ENCODE measurements around the gene SLC35F5. TPM values are rescaled to one million over a fixed set of nuclear protein-coding genes. Genes with fewer than 3 reads are reported as not detected.

SLC35F5 gene
- polyA plus RNA-seq, 2 of the 4 experiments (the other 2 are of a cell fraction), result 45.6 to 86.6 TPM

GRCh38 chr2:113769555-113769954 lies 13.1 kb upstream of the SLC35F5 start:
- no peak for FAIRE-seq
- H3K4me3 ChIP-seq, result no peak overlapping the region
- DNase-seq (ENCODE audit: low read depth in 1 of 2, low spot score in 1 of 2), result no peak
- ATAC-seq, result no peak
- ChIA-PET CTCF (interaction anchor here (1.4 kb wide), 1 partner anchor 13 kb away, joined by 3 read pairs; the partner anchor contains the start of gene SLC35F5), POLR2A (interaction anchor here (1.1 kb wide), 1 partner anchor 13 kb away, joined by 5 read pairs; the partner anchor contains the start of gene SLC35F5)
- 100% methylated on average over 3 of the region's 3 CpGs for WGBS (ENCODE audit: missing lambda C conversion rate)
- no peak overlapping the region for H3K4me2 ChIP-seq
- no peaks in the 10 kb centered on the region for H3K4me1 ChIP-seq
- peaks cover 2% of the 10 kb centered on the region; the same call in 2 of the 3 replicates for H3K9me3 ChIP-seq
- no peak for TF ChIP-seq POLR2A (IDR thresholded peaks at IDR 0.05; ENCODE audit: low read length)
- no peak for TF ChIP-seq TFCP2L1 (CRISPR knock-in tag; IDR thresholded peaks at IDR 0.05)
- no peak for TF ChIP-seq EP300 (IDR thresholded peaks at IDR 0.05)
- TF ChIP-seq, protein P1, sequence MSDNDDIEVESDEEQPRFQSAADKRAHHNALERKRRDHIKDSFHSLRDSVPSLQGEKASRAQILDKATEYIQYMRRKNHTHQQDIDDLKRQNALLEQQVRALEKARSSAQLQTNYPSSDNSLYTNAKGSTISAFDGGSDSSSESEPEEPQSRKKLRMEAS (IDR thresholded peaks at IDR 0.05), result no peak
- no peak for TF ChIP-seq JUN (IDR thresholded peaks at IDR 0.05)
- no peak for TF ChIP-seq RNF2 (IDR thresholded peaks at IDR 0.05; ENCODE audit: borderline replicate concordance, low read depth)
- no peak for TF ChIP-seq ZFP36 (IDR thresholded peaks at IDR 0.05; ENCODE audit: borderline replicate concordance, partially characterized antibody)
- no peak for TF ChIP-seq CHD4 (IDR thresholded peaks at IDR 0.05; ENCODE audit: borderline replicate concordance)
- no peak for TF ChIP-seq FOXS1 (CRISPR knock-in tag; IDR thresholded peaks at IDR 0.05)
- TF ChIP-seq, protein P2, sequence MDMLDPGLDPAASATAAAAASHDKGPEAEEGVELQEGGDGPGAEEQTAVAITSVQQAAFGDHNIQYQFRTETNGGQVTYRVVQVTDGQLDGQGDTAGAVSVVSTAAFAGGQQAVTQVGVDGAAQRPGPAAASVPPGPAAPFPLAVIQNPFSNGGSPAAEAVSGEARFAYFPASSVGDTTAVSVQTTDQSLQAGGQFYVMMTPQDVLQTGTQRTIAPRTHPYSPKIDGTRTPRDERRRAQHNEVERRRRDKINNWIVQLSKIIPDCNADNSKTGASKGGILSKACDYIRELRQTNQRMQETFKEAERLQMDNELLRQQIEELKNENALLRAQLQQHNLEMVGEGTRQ (IDR thresholded peaks at IDR 0.05), result no peak
- no peak for TF ChIP-seq NPAS2 (CRISPR knock-in tag; IDR thresholded peaks at IDR 0.05; ENCODE audit: borderline replicate concordance)
- no peak overlapping the region for H3K27ac ChIP-seq

GRCh38 chr2:113768770-113769169 lies 12.3 kb upstream of the SLC35F5 start:
- no peaks in the 10 kb centered on the region for H3K4me1 ChIP-seq
- TF ChIP-seq FOSB (CRISPR knock-in tag; IDR thresholded peaks at IDR 0.05) (no peak), JUN (IDR thresholded peaks at IDR 0.05) (no peak), BCL3 (IDR thresholded peaks at IDR 0.05) (no peak)
- TF ChIP-seq, protein P2 (IDR thresholded peaks at IDR 0.05), result no peak
- TF ChIP-seq, protein P3, sequence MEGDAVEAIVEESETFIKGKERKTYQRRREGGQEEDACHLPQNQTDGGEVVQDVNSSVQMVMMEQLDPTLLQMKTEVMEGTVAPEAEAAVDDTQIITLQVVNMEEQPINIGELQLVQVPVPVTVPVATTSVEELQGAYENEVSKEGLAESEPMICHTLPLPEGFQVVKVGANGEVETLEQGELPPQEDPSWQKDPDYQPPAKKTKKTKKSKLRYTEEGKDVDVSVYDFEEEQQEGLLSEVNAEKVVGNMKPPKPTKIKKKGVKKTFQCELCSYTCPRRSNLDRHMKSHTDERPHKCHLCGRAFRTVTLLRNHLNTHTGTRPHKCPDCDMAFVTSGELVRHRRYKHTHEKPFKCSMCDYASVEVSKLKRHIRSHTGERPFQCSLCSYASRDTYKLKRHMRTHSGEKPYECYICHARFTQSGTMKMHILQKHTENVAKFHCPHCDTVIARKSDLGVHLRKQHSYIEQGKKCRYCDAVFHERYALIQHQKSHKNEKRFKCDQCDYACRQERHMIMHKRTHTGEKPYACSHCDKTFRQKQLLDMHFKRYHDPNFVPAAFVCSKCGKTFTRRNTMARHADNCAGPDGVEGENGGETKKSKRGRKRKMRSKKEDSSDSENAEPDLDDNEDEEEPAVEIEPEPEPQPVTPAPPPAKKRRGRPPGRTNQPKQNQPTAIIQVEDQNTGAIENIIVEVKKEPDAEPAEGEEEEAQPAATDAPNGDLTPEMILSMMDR (IDR thresholded peaks at IDR 0.05), result no peak
- ChIA-PET CTCF (interaction anchor here (1.0 kb wide), 1 partner anchor 97 kb away, joined by 3 read pairs; no protein-coding TSS in a partner anchor), POLR2A (no interaction called here)
- no peak overlapping the region for H3K4me3 ChIP-seq
- DNase-seq (ENCODE audit: low read depth in 1 of 2, low spot score in 1 of 2), result no peak
- H3K9me3 ChIP-seq, result peaks cover 2% of the 10 kb centered on the region; the same call in 2 of the 3 replicates
- H3K4me2 ChIP-seq, result no peak overlapping the region
- 100% methylated on average over 1 of the region's 1 CpG for WGBS (ENCODE audit: missing lambda C conversion rate)
- no peak for ATAC-seq
- no peak for FAIRE-seq
- no peak overlapping the region for H3K27ac ChIP-seq

DNA sequence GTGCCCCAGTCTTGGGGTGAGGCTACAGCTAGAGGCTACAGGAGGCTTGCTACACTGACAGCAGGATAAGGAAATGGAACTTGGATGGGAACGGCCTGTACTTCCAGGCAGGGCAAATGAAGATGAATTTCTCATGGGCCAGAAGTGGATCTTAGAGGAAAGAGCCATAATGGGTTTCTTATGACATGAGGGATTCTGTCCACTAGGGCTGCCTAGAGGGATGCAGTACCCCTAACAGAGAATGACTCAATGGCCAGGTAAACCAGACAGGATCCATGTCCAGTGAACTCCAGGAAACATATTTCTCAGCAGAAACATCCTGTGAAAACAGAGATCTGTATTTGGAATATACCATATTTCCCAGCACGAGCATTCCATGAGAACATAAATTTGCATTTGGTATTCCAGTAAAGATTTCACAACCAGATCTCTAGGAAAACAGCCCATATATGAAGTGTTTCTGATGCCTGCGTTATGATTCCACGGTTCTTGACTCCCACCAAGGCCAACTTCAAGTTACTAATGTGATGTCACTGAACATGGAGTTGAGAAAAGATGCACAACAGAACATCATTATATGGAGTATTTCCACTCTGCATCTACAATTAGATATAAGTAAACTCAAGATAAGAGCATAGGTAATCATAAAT lies 11.5 kb upstream of the SLC35F5 start:
- DNase-seq (ENCODE audit: low read depth in 1 of 2, low spot score in 1 of 2), result no peak
- no peaks in the 10 kb centered on the region for H3K4me1 ChIP-seq
- TF ChIP-seq ATOH8 (CRISPR knock-in tag; IDR thresholded peaks at IDR 0.05; ENCODE audit: low read depth) (no peak), FOSL2 (IDR thresholded peaks at IDR 0.05) (no peak), FOSL2 (CRISPR knock-in tag; IDR thresholded peaks at IDR 0.05) (no peak), CHD4 (IDR thresholded peaks at IDR 0.05; ENCODE audit: borderline replicate concordance) (no peak), PBX3 (IDR thresholded peaks at IDR 0.05) (no peak), ESRRA (IDR thresholded peaks at IDR 0.05; ENCODE audit: borderline replicate concordance, low read length) (no peak), BCL3 (IDR thresholded peaks at IDR 0.05) (no peak), SREBF2 (IDR thresholded peaks at IDR 0.05) (no peak), NPAS2 (CRISPR knock-in tag; IDR thresholded peaks at IDR 0.05; ENCODE audit: borderline replicate concordance) (no peak)
- TF ChIP-seq, protein P1 (IDR thresholded peaks at IDR 0.05), result no peak
- TF ChIP-seq, protein P2 (IDR thresholded peaks at IDR 0.05), result no peak
- H3K9me3 ChIP-seq, result peaks cover 2% of the 10 kb centered on the region; the same call in 2 of the 3 replicates
- ATAC-seq, result peak in 1 of 2 experiments; percentile 46; a peak in 2 of 6 replicates
- H3K4me2 ChIP-seq, result no peak overlapping the region
- WGBS (ENCODE audit: missing lambda C conversion rate), result 71% methylated on average over 4 of the region's 4 CpGs
- ChIA-PET POLR2A (no interaction called here), CTCF (interaction anchor here (1.0 kb wide), 1 partner anchor 98 kb away, joined by 3 read pairs; no protein-coding TSS in a partner anchor)
- no peak overlapping the region for H3K4me3 ChIP-seq
- no peak for FAIRE-seq
- H3K27ac ChIP-seq, result no peak overlapping the region

Data from A549 (cell line).